Cortex of kidney (tissue), 1 donor: Measurements from ENCODE around the gene ITPK1.

ENCODE experiments used
- DNase-seq: peaks from one replicate; lab custom pipeline; 2025; lab: John Stamatoyannopoulos, UW

ITPK1 gene

GRCh38 chr14:92951912-92952471 lies 163.7 kb downstream of the ITPK1 start:
- DNase-seq, result no peak

- no peak for DNase-seq
Measured at GRCh38 chr14:92951261-92951660, 164.5 kb downstream of the ITPK1 start.

GRCh38 chr14:92950773-92951172 lies 165.0 kb downstream of the ITPK1 start:
- no peak for DNase-seq

- no peak for DNase-seq
Measured at GRCh38 chr14:92950193-92950540, 165.6 kb downstream of the ITPK1 start.

DNA sequence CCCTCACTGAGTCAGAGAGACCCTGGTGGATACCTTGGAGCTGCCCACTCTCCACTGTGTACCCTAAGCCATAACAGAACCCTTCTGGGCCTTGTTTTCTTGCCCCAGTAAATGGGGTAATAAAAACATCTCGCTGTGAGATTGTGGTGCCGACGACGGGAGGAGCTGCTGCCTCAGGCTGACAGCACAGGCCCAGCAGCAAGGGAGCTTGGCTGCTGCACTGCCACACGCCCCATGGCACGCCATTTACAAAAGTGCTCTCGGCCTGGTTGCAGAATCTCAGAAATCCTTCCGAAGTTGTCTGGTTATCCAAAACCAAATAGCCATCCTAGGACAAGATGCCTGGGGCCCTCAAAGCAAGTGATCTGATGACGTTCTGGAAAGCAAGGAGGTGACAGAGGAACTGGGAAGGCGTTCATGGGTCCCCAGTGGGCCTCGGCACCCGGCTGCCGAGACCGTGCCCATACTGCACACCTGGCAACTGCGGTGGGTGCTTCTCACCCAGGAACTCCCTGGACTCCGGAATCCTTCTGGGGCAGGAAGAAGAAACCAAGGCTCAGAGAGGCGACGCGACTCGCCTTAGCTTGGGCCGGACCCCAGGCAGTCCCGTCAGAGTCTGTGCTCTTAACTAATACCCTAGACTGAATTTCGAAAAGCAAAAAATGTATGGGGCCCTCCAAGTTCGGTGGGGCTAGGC lies 166.1 kb downstream of the ITPK1 start:
- DNase-seq, result no peak

DNA sequence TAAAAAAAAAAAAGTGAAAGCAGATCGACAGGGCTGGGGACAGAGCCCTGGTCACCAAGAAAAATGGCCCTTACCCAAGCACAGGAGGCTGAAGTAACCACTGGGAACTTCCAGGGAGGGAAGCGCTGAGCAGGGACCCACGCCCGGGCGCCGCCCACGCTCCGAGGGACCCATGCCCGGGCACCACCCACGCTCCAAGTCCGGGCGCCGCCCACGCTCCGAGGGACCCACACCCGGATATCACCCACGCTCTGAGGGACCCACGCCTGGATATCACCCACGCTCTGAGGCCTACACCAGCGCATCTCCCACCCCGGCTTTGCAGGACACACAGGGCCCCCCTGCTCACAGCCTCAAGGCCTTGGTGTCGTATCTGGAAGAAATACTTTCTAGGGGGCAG lies 167.1 kb downstream of the ITPK1 start:
- DNase-seq, result no peak

DNA sequence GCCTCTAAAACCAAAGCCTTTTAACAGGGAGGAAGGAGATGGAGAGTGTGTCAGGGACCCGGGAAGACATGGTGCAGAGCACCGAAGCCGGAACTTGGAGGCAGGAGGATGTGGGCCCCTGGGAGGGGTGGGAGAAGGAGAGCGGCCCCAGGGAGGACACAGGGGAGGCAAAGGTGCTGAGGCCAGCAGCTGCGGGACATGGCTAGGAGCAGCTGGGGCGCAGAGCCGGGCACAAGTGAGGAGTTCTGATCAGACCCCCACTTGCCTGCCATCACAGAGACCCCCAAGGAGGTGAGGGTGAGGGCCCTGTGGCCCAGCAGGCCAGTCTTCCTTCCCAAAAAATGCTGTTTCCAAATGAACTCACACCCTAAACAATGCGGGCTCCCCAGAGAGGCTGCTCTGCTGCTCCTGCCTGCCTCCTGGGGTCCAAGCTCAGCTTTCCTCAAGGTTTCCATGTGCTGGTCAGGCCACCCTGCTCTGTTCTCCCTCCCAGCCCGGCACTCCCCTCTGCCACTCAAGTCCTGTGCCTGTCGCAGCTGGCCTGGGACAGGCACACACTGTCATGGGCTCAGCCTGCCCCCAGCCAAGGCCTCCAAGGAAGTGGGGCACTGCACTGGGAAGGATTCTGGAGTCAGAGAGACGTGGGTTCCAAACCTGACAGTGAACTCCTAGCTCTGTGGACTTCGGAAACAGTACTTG lies 168.7 kb downstream of the ITPK1 start:
- DNase-seq, result no peak

DNA sequence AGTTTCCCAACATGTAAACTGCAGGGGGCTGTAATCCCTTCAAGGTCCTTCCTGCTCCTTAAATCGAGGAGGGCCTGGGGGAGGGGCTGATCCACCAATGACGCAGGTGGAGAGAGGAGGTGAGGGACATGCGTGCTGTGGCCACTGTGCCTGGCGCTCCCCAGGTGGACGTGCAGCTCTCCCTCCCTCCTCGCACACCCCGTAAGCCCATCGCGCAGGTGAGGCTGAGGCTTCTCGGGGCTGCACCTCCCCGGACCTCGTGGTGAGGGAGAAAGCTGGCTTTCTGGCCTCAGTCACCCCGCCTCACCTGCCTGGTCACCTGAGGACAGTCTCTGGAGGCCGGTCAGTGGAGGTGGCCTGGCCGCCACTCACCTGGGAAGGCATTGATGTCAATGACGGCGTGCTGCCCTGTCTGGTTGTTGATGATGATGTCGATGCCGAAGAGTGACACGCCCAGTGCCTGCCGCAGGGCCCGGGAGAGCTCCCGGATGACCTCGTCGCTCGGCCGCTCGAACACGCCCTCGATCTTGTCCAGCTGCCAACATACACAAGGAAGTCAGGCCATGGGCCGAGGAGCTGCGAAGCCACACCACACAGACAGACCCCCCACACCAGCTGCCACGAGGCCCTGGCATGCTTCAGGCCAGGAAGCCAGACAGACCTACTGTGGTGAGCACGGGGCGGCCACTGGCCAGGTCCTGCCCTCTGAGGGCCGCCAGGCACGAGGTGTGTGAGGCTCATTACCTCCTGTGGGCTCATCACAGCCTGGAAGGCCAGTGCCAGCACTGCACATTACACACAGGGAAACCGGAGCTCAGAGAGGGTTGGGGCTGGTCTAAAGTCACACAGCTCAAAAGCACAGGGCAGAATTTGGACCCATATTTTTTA lies 169.5 kb downstream of the ITPK1 start:
- DNase-seq, result no peak

DNA sequence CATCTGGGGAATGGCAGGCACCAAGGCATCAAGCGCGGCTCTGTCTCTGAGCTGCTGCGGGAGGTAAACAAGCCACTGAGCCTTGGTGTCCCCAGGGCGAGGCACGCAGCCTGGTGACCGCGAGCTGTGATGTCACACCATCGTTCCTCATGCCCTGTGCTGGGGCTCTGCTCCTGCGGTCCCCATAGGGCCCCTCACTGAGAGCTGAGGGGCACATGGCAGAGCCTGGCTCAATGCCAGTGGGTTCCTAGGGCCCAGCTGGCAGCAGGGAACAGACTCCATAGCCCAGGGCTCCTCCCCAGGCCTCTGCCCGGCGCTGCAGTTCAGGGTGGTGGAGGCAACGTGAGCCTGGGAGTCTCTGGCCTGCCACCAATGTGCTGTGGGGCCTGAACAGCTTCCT lies 170.2 kb downstream of the ITPK1 start:
- no peak for DNase-seq

DNA sequence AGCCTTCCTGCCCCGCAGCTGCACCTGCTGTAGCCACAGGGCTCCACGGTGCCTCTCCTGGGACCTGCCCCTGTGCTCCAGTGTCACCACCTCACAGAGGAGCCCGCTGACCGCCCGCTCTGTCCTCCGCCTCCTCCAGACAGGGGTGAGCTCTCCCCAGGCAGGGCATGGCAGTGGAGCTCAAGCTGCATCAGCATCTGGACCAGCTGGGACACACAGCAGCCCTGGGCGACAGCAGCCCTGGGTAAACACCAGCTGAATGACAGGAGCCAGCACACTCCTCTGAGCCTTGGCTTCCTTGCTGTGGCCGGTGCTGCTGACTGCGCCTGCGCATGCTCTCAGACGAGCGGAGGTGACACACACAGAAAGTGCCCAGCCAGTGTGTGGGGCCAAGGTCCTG lies 170.7 kb downstream of the ITPK1 start:
- DNase-seq, result no peak

DNA sequence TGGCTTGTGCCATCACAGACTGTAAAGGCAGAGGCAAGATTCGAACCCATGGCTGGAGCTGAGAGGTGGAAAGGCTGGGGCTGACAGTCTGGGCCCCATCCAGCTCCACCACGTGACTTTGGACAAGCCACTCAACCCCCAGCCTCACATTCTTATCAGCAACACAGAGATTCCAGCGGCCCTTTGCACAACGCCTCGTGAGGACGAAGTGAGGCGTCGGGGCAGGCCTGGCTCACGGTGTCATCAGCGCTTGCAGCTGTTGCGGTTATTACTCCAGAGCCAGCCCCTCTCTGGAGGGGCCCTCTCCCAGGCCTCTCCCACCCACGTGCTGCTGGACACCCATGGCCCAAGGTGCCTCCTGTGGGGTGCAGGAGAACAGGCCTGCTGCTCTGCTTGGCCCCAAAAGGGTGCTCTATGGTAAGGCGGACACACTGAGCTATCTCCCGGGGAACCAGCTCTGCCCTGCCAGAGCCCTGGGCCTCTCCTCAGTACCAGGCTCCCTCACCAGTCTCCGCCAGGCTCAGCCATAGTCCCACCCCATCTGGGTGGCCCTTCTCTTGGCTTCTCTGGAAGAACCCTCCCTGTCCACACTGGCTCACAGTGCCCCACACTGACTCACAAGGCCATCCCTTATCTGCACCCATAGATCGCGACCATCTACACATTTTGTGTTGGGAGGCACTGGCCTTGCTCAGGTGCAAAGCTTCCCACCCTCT lies 171.7 kb downstream of the ITPK1 start:
- no peak for DNase-seq

- DNase-seq, result no peak
Measured at GRCh38 chr14:92942976-92943710, 172.6 kb downstream of the ITPK1 start.

- no peak for DNase-seq
Measured at GRCh38 chr14:92942576-92942975, 173.1 kb downstream of the ITPK1 start.

DNA sequence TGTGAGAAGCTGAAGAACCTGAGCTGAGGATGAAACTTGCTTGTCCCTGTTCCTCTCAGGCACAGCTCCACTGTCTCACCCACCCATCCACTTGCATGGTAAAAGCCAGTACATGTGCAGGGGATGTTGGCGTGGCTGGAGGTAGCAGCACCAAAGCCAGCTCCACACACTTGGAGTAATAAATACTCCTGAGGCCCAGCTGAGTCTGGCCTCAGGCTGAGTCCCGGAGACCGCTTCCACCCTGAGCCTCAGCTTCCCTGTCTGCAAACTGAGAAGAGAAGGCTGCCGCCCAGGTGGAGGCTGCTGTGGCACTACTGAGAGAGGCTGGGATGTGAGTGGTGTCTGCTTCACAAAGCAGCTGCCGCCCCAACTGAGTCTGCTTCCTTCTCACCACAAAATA lies 173.6 kb downstream of the ITPK1 start:
- DNase-seq, result no peak

- DNase-seq, result no peak
Measured at GRCh38 chr14:92941531-92941930, 174.2 kb downstream of the ITPK1 start.

DNA sequence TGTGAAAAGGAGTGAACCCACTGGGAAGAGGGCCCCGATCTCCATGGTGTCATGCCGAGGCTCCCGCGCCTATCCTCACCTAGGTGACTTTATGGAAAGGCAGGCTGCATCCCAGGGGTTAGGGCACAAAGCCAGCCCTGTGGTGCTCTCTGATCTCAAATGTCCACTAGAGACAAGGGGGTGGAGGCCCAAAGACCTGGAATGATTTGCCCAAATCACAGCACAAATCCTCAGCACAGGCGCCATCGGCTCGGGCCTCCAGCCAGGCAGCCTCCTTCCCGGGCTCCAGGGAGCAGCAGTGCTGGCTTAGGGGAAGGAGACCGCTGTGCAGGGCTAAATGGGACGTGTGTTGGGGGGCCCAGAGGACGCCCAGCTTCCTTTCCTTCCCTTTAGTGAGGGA lies 175.2 kb downstream of the ITPK1 start:
- no peak for DNase-seq

- DNase-seq, result no peak
Measured at GRCh38 chr14:92939699-92940098, 176.0 kb downstream of the ITPK1 start.

DNA sequence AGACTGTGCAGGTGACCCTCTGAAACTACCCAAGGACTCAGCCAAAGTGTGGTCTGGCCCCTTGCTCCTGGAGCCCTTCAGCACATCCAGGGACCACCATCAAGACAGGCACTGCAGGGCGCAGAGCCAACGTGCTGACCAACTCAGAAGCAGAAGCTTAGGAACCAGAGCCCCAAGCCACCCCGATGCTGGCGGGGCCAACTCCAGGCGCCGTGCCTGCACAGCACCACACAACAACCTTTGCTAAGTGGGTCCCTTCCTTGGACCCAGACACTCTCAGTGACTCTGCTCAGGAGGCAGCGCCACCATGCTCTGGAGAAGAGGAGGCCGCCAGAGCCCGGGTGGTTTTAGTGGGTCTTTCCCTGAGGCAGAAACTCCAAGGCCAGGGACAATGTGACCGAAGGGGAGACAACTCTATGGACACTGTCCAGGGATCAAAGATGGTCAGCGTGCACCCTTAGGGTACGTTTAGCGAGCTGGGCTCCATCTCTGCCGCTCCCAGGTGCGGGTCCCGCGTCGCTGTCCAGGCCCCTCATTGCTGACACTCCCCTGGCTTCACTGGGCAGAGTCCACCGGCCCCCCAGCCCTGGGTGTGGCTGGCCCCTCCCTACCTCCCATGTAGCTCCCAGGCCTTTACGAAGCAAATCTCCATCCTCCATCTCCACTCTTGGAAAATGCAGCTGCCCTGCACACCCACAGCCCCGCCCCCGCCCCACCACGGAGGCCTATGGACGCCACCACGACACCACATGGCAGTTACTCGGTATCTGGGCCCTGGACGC lies 176.6 kb downstream of the ITPK1 start:
- DNase-seq, result no peak

DNA sequence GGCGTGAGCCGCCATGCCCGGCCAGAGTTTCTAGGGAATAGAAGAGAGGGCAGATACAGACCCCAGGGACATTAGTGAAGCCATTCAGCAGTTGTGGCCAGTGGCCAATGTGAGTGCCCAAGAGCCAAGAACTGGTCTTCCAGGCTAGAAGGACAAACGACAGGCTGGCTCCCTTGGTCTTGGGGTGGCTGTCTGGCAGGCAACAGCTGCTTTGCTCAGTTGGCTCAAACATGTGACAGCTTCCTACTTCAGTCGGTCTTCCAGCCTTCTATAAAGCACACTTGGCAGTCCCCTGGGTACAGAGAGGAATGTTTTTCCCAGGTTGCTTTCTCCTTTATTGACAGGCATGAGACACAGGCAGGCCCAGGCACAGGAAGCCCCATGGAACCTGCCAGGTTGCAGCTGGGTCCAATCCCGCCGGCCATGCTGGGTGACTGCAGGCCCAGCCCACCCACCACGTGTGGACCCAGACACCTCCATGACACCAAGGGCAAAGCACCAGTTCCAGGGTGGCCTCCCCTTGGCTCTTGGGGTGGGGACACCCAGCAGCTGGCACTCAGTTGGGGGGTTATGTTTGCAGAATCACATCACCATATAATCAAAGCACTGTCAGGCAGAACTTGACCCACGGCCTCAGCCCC lies 177.4 kb downstream of the ITPK1 start:
- no peak for DNase-seq
